NOMO-1 treated with DMSO at 0.1 percent for 48 hours (cell line): ENCODE results near the gene DENND10.
"Not testable (repeated sequence)": the region's sequence is repeated elsewhere in the genome, so short reads cannot be mapped to it uniquely, and the experiment has no call there.

Experiments used
- DNase-seq: peaks from one replicate; lab custom pipeline; 2025; ENCODE audit not compliant: unreplicated experiment; lab: John Stamatoyannopoulos, UW

DENND10 gene

GRCh38 chr10:119165171-119166117 is 61.5 kb downstream of the DENND10 start, which contains the start of gene SFXN4:
SFXN4 (minus strand) TSS chr10:119165714; CDS start chr10:119165647, 67 bp downstream.
- DNase-seq, result peak; percentile 82

GRCh38 chr10:119166118-119166500 is 62.2 kb downstream of the DENND10 start:
- DNase-seq, result no peak

- DNase-seq, result no peak
Measured at GRCh38 chr10:119166564-119166963, 62.7 kb downstream of the DENND10 start.

GRCh38 chr10:119167041-119167440 is 63.1 kb downstream of the DENND10 start:
- no peak for DNase-seq

GRCh38 chr10:119174109-119174508 is 70.2 kb downstream of the DENND10 start:
- DNase-seq, result no peak

GRCh38 chr10:119176166-119176565 is 72.3 kb downstream of the DENND10 start:
- DNase-seq, result peak; percentile 66

- peak; percentile 51 for DNase-seq
Measured at GRCh38 chr10:119177708-119178371, 73.9 kb downstream of the DENND10 start.

GRCh38 chr10:119178372-119179119 is 74.6 kb downstream of the DENND10 start, which contains the start of gene PRDX3:
PRDX3 (minus strand) TSS chr10:119178812; CDS start chr10:119178790, 22 bp downstream.
- DNase-seq, result peak; percentile 82

GRCh38 chr10:119180850-119181400 is 77.0 kb downstream of the DENND10 start:
- DNase-seq, result not testable (repeated sequence)

GRCh38 chr10:119183664-119184412 is 79.9 kb downstream of the DENND10 start:
- no peak for DNase-seq
